Ascending aorta (tissue), 2 donors: ENCODE measurements around the gene SGPL1. TPM values are rescaled to one million over a fixed set of nuclear protein-coding genes. Genes with fewer than 3 reads are reported as not detected.

Experiments
- DNase-seq, 2 donors: peaks; one replicate each; pipeline ENCODE4 v3.0.0-alpha.2; 2019; ENCODE audit warnings: low spot score in 2 of 2
- H3K27ac ChIP-seq, 2 donors: fragments of 200-600 bp; sonication (generic); one replicate each; pipeline ENCODE4 v1.5.1; 2016 to 2017; ENCODE audit warnings: mild to moderate bottlenecking in 1 of 2
- H3K27me3 ChIP-seq: fragments of 200-600 bp; sonication (generic); one replicate; pipeline ENCODE4 v1.5.1; 2017
- H3K36me3 ChIP-seq, 2 donors: fragments of 200-600 bp; sonication (generic); one replicate each; pipeline ENCODE4 v1.5.1; 2016
- H3K4me1 ChIP-seq, 2 donors: fragments of 200-600 bp; sonication (generic); one replicate each; pipeline ENCODE4 v1.5.1; 2016 to 2017; ENCODE audit warnings: mild to moderate bottlenecking in 1 of 2
- H3K4me3 ChIP-seq, 2 donors: fragments of 200-600 bp; sonication (generic); one replicate each; pipeline ENCODE4 v1.5.1; 2016 to 2017; ENCODE audit warnings: mild to moderate bottlenecking in 1 of 2
- H3K9me3 ChIP-seq, 2 donors: fragments of 200-600 bp; sonication (generic); one replicate each; pipeline ENCODE4 v1.5.1; 2016
- CTCF ChIP-seq, 3 experiments: fragments of 200-600 bp in 2 of 3; fragments of 450-650 bp in 1 of 3; sonication (generic) in 2 of 3; IDR thresholded peaks; one replicate each; pipeline ENCODE4 v1.5.1; 2016 to 2019; ENCODE audit warnings: antibody characterized with exemption in 3 of 3, mild to moderate bottlenecking in 1 of 3, moderate library complexity in 1 of 3
- intact Hi-C: fragments of 100-400 bp; cut with DNase I; formaldehyde crosslinking; loops from one replicate; pipeline ENCODE4 v1.15.1; 2023
- total RNA-seq: library from RNA; depleted of rRNA; stranded (reverse); fragments of >200 nt; gene quantifications from one replicate; pipeline ENCODE4 v1.1.0, GENCODE V29; 2016

Gene SGPL1
- total RNA-seq, 1 donor from 2014 or later: 6.2 TPM

- no peak for DNase-seq
- TF ChIP-seq CTCF (IDR thresholded peaks at IDR 0.05): no peak
- no peaks in the 10 kb centered on the region for H3K9me3 ChIP-seq
- no peaks in the 10 kb centered on the region for H3K27me3 ChIP-seq
- no peaks in the 10 kb centered on the region for H3K4me1 ChIP-seq
- H3K36me3 ChIP-seq: peaks cover 0 to 3% of the 10 kb centered on the region in 2 donors
- H3K4me3 ChIP-seq: no peak overlapping the region
- no peak overlapping the region for H3K27ac ChIP-seq
- intact Hi-C loops: no loop called here
These were observed 14.4 kb downstream of the SGPL1 start for GRCh38 chr10:70830164-70830563.

GRCh38 chr10:70832221-70832620 is 16.5 kb downstream of the SGPL1 start:
- Histone ChIP-seq H3K27ac (peak overlapping the region in 1 of 2 donors; percentile 30), H3K36me3 (no peaks in the 10 kb centered on the region), H3K27me3 (no peaks in the 10 kb centered on the region), H3K4me3 (no peak overlapping the region), H3K4me1 (no peaks in the 10 kb centered on the region), H3K9me3 (no peaks in the 10 kb centered on the region)
- TF ChIP-seq CTCF (IDR thresholded peaks at IDR 0.05): no peak
- intact Hi-C loops: no loop called here
- no peak for DNase-seq

GRCh38 chr10:70832852-70833528 is 17.2 kb downstream of the SGPL1 start:
- TF ChIP-seq CTCF (IDR thresholded peaks at IDR 0.05): no peak

GRCh38 chr10:70833601-70834000 is 17.9 kb downstream of the SGPL1 start:
- H3K4me3 ChIP-seq: no peak overlapping the region
- DNase-seq: no peak
- TF ChIP-seq CTCF (IDR thresholded peaks at IDR 0.05): no peak
- H3K4me1 ChIP-seq: no peaks in the 10 kb centered on the region
- H3K27ac ChIP-seq: peak overlapping the region in 1 of 2 donors; percentile 30
- no peaks in the 10 kb centered on the region for H3K9me3 ChIP-seq
- no peaks in the 10 kb centered on the region for H3K36me3 ChIP-seq
- H3K27me3 ChIP-seq: no peaks in the 10 kb centered on the region
- intact Hi-C loops: no loop called here

More at GRCh38 chr10:70832852-70833528, 17.2 kb downstream of the SGPL1 start:
- no peaks in the 10 kb centered on the region for H3K9me3 ChIP-seq
- peak overlapping the region in 1 of 2 donors; percentile 30 for H3K27ac ChIP-seq
- H3K4me3 ChIP-seq: no peak overlapping the region
- H3K36me3 ChIP-seq: no peaks in the 10 kb centered on the region
- no peak for DNase-seq
- no peaks in the 10 kb centered on the region for H3K4me1 ChIP-seq
- no peaks in the 10 kb centered on the region for H3K27me3 ChIP-seq
- intact Hi-C loops: no loop called here

GRCh38 chr10:70834021-70834420 is 18.3 kb downstream of the SGPL1 start:
- no peak for DNase-seq
- Histone ChIP-seq H3K27ac (no peak overlapping the region), H3K4me1 (no peaks in the 10 kb centered on the region), H3K27me3 (no peaks in the 10 kb centered on the region), H3K36me3 (no peaks in the 10 kb centered on the region), H3K4me3 (no peak overlapping the region), H3K9me3 (no peaks in the 10 kb centered on the region)
- intact Hi-C loops: no loop called here
- TF ChIP-seq CTCF (IDR thresholded peaks at IDR 0.05): no peak
